Diencephalon (tissue), 1 donor: ENCODE results near the gene SSX4B. TPM values are rescaled to one million over a fixed set of nuclear protein-coding genes. Genes with fewer than 3 reads are reported as not detected.

Source experiments
- small RNA-seq: library from RNA; depleted of rRNA; stranded (forward); fragments of <200 nt; gene quantifications from one replicate; pipeline ENCODE3, GENCODE V24; 2014
- total RNA-seq: library from RNA; depleted of rRNA; stranded (reverse); fragments of >200 nt; gene quantifications from one replicate; pipeline ENCODE4 v1.2.3, GENCODE V29; 2014

The SSX4B gene
- not detected for total RNA-seq

GRCh38 chrX:48411860-48412259 lies at the start of gene SSX4B:
Gene SSX4B (minus strand): TSS chrX:48411960. CDS start chrX:48411372, 588 bp downstream.

GRCh38 chrX:48383239-48383638 lies 28.5 kb downstream of the SSX4B start, which contains the start of gene SSX4:
Gene SSX4 (plus strand): TSS chrX:48383539. CDS start chrX:48384054, 515 bp downstream.

GRCh38 chrX:48356315-48357094 lies 55.3 kb downstream of the SSX4B start, which contains the start of gene SSX3:
Gene SSX3 (minus strand): TSS chrX:48356703. CDS start chrX:48355249, 1,454 bp downstream.

Small RNA genes within 50 kb of the gene (small RNA-seq; reads per million reads assigned to genes)
- gene AL606490.4 = not detected
- gene AL606490.7 = not detected

Other genes starting within 250 kb of the SSX4B start
- not detected for gene SSX5, start 215.2 kb downstream of the SSX4B start, total RNA-seq
- gene SSX1, start 156.6 kb downstream of the SSX4B start, total RNA-seq = not detected
- gene SSX3, start 55.3 kb downstream of the SSX4B start, total RNA-seq = not detected
- not detected for gene SSX4, start 28.4 kb downstream of the SSX4B start, total RNA-seq
- gene SLC38A5, start 58.3 kb upstream of the SSX4B start, total RNA-seq = 36.7 TPM
- gene FTSJ1, start 64.2 kb upstream of the SSX4B start, total RNA-seq = 32.3 TPM
- gene PORCN, start 97.0 kb upstream of the SSX4B start, total RNA-seq = 9.7 TPM
- 43.6 TPM for gene EBP, start 109.8 kb upstream of the SSX4B start, total RNA-seq
- 7.4 TPM for gene TBC1D25, start 127.8 kb upstream of the SSX4B start, total RNA-seq
- gene RBM3, start 162.5 kb upstream of the SSX4B start, total RNA-seq = 137 TPM
- gene WDR13, start 185.5 kb upstream of the SSX4B start, total RNA-seq = 57.0 TPM